Daoy (cell line): Measurements from ENCODE around the gene ASB18. TPM values are rescaled to one million over a fixed set of nuclear protein-coding genes. Genes with fewer than 3 reads are reported as not detected.
"Not testable (repeated sequence)": the region's sequence is repeated elsewhere in the genome, so short reads cannot be mapped to it uniquely, and the experiment has no call there.

ENCODE experiments used
- DNase-seq: peaks from one replicate; pipeline ENCODE4 v3.0.0-alpha.2; 2015; ENCODE audit warnings: low read depth
- total RNA-seq: library from RNA; depleted of rRNA; stranded (reverse); fragments of >200 nt; shearing (Covaris generic); gene quantifications from 2 replicates; pipeline ENCODE4 v1.2.3, GENCODE V29; 2014

Gene ASB18
- total RNA-seq, 1 experiment from 2014 or later = not detected

- DNase-seq = peak; percentile 76
These were observed 22.8 kb upstream of the ASB18 start for GRCh38 chr2:236286873-236287545.

- DNase-seq = no peak
These were observed 20.0 kb upstream of the ASB18 start for GRCh38 chr2:236284208-236284607.

GRCh38 chr2:236282406-236282805 lies 18.2 kb upstream of the ASB18 start:
- DNase-seq = no peak

- no peak for DNase-seq
These were observed 17.2 kb upstream of the ASB18 start for GRCh38 chr2:236281423-236281822.

DNA sequence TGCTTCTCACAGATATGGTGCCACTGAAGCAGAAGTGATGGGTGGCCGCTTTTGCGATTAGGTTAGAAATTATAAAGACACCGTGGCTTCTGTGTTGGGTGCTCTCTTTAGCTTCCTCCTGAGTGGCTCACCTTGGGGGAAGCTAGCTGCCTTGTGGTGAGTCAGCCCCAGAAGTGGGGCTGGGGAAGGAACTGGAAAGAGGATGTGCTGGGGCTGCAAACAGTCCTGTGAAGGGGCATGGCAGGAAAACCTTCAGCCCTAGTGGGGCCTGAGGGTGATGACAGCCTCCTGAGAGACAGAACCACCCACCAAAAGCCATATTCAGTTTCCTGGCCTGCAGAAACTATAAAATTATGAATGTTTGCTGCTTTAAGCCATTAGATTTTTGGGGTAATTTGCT lies 8.9 kb upstream of the ASB18 start:
- DNase-seq = no peak

- DNase-seq = no peak
These were observed 7.6 kb upstream of the ASB18 start for GRCh38 chr2:236271851-236272250.

DNA sequence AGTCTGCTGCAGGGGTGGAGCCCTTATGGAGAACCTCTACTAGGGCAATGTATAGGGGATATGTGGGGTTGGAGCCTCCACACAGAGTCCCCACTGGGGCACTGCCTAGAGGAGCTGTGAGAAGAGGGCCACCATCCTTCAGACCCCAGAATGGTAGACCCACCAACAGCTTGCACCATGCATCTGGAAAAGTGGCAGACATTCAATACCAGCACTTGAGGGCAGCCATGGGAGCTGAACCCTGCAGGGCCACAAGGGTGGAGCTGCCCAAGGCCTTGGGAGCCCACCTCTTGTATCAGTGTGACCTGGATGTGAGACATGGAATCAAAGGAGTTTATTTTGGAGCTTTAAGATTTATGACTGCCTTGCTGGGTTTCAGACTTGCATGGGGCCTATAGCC lies 5.7 kb upstream of the ASB18 start:
- DNase-seq = not testable (repeated sequence)

DNA sequence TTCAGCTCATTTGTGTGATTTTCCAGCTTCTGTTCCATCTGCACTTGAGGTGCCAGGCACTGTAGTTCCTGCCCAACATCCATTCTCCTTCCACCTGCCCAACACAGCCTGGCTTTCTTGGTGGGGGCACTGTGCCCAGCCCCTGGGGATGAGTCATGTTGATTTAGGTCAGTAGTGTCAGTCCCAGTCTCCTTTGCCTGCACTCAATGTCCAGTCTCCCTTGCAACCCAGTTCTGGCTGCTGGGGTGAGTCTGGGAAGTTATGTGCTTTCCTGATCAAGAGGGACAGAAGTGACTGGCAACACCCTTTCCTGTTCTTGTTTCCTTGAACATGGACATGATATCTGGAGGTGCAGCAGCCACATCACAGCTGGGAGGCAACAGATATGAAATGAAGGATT lies 1.5 kb upstream of the ASB18 start:
- DNase-seq = no peak

DNA sequence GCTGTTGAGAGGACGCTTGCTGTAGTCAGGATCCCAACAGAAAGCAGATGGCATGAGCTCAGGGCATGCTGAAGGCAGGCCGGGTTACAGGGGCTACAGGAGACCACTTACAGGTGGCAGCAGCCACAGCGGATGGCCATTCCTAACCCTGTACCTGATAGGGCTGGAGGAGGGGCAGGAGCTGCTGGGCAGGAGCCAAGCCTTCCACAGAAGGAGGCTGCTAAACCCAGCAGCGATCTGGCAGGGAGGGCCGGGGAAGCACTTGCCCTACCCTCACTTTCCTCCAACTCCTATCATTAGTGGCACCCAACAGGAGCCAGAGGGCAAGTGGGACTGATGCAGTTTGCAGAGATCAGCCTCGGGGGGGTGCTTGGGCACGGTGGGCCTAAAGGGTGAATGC lies 2.0 kb downstream of the ASB18 start:
- DNase-seq = no peak

GRCh38 chr2:236261452-236261851 lies 2.8 kb downstream of the ASB18 start:
- DNase-seq = peak; percentile 21

DNA sequence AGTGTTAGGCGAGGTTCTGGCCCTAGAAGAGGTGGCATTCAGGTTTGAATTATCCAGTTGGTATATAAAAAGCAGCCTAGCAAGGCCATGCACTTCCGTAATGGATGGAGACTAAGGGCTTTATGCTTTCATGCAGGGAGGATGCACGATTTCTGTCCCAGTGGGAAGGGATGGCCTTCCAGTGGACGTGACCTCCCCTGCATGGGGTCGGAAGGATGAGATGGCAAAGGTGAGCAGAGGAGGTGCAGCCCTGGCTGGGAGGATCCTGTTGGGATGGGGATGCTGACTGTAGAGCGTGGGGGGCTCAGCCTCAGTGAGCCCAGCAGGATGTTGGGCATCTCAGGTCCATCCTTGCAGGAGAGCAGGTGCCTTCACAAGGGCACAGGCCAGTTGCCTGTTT lies 4.8 kb downstream of the ASB18 start:
- DNase-seq = no peak

DNA sequence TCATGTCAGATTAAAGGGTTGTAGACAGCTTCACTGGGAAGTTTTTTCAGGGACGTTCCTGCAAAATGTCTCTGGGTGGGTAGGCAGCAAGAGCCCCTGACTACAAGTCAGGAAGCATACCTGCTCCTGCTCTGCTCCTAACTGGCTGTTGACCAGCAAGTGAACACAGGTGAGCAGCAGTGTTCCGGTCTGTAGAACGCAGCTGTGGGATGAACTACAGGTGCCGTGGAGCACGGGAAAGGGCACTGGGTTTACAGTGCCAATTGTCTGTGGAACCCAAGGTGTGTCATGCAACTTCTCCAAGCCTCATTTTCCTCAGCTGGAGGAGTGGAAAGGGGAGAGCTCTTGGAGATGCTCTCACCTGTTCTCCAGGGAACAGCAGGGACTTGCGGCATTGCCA lies 6.6 kb downstream of the ASB18 start:
- DNase-seq = no peak

DNA sequence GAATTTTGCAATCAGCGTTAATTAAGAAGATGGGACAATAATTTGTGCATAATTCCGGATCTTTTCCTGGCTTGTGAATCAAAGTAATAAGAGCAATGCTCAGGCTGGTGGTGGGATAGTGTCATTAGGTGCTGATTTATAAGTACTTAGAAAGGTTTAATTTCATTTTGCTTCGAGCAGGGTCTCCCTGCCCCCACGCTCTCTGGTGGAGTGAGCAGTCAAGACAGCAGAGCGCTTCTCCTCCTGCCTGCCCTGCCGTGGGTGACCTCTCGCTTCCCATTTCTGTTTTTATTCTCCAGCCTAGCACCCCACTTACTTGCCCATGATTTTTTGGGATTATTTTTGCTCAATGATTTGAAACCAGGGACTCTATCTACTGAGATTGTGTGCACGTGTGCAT lies 7.1 kb downstream of the ASB18 start:
- no peak for DNase-seq

DNA sequence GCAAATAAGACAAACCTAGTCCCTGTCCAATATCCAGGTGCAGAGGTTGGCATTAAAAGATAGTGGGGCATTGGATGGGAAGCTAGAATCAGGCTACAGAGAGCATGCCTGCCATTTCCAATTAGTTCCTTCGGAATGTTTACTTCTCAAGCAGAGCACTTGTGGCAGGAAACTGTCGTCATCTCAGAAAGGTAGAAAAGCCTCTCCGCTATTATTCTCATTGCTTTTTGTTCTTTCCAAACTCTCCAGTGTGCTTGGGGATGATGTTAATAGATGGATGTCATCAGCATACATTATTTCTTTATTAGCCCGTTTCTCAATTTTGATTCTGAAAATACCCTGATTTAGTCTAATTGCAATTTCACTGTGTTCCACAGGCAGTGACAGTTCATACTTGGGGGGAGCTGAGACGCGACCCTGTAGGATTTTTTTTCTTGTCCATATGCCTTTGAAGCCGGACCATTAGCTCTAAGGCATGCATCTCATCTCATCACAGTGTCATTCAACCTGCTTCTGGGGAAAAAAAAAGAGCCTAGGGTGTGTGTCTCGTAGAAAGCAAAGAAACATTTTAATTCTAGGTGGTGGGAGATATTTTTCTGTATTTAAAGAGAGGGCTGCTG lies 7.7 kb downstream of the ASB18 start:
- DNase-seq = no peak

- no peak for DNase-seq
These were observed 9.5 kb downstream of the ASB18 start for GRCh38 chr2:236254674-236255073.

DNA sequence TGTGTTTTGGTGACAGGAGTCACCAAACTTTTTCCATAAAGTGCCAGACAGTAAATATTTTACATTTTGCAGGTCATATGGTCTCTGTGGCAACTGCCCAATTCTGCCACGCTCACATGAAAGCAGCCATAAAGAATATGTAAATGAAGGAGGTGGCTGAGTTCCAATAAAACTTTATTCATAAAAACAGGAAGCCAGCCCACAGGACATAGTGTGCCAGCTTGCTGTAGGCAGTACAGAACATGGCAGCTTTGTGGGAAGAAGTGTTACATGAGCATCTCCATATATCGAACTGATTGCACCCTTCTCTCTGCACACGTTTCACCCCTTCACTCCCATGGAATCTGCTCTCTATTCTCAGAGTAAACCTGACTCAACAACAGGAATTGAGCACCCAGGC lies 10.2 kb downstream of the ASB18 start:
- DNase-seq = no peak

- DNase-seq = no peak
These were observed 11.6 kb downstream of the ASB18 start for GRCh38 chr2:236252602-236253001.

DNA sequence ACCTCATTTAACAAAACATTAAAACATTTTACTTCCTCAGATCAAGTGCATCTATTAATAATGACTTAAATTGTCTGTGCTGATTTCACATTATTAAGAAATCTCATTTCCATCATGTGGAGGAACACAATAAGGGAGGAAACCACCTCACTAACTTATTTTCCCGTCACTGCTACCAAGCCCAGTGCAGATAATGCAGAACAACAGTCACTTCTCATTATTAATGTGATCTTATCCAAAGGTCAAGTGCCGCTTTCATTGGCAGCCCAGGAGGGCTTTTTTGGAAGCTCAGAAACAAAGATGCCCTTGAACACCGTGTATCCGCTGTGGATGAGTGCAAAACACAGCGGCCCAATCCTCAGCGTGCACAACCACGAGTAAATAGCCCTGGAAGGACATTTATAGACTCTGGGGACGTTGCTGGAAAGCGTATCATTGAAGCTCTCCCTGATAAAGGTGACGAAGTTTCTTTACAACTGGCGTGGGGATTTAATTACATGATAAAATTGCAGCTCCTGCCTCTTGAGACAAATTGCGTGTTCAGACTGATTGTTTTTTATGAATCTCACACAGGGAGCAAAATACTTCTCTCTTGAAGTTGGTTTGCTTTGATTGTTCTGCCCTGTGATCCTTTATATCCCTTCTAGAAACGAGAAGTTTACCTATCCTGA lies 13.2 kb downstream of the ASB18 start:
- no peak for DNase-seq

DNA sequence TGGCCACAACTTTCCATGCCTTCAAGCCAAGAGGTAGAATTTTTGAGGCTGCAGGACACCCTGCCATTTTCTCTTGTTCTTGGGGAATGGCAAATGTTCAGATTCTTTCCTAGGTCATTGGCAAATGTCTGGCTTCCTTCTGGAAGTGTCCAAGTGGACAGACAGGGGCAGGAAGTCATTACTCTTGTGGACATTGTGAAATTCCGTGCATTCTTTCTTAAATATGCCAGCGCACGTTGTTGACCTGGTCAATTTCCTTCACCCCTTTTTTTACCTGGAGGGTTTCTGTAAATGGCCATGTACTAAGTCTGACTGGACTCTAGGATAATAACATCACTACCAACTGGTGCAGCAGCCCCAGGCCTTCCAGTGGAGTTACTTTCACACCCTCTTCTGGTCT lies 13.9 kb downstream of the ASB18 start:
- no peak for DNase-seq

GRCh38 chr2:236249066-236249465 lies 15.1 kb downstream of the ASB18 start:
- no peak for DNase-seq

GRCh38 chr2:236246711-236247246 lies 17.4 kb downstream of the ASB18 start:
- DNase-seq = no peak

GRCh38 chr2:236244256-236244655 lies 19.9 kb downstream of the ASB18 start:
- no peak for DNase-seq

GRCh38 chr2:236242057-236242495 lies 22.1 kb downstream of the ASB18 start:
- DNase-seq = no peak
